Osteoblast (primary cell): ENCODE data around the gene SYNE1. TPM values are rescaled to one million over a fixed set of nuclear protein-coding genes. Genes with fewer than 3 reads are reported as not detected.
A peak's percentile ranks its signal among the peaks of the same experiment; 100 is the strongest.
"Not testable (repeated sequence)": the region's sequence is repeated elsewhere in the genome, so short reads cannot be mapped to it uniquely, and the experiment has no call there.

ENCODE experiments used
- DNase-seq: peaks from one replicate; pipeline ENCODE4 v3.0.0; 2011; ENCODE audit warnings: low spot score, mixed read lengths; ENCODE audit not compliant: insufficient read length; ENCODE audit errors: missing footprints
- H2AFZ ChIP-seq: 2 replicates; pipeline ENCODE4 v1.6.0; 2011; ENCODE audit warnings: mild to moderate bottlenecking, low read length
- H3K27ac ChIP-seq: 2 replicates; pipeline ENCODE4 v1.5.1; 2011; ENCODE audit warnings: mild to moderate bottlenecking, low read depth, low read length, moderate library complexity
- H3K27me3 ChIP-seq: 2 replicates; pipeline ENCODE4 v1.6.0; 2012; ENCODE audit warnings: mild to moderate bottlenecking, control low read depth, inconsistent platforms, low read length, moderate library complexity; ENCODE audit not compliant: insufficient read depth
- H3K36me3 ChIP-seq: 2 replicates; pipeline ENCODE4 v1.5.1; 2011; ENCODE audit warnings: mild to moderate bottlenecking, low read length, control low read depth, moderate library complexity; ENCODE audit not compliant: insufficient read depth
- H3K4me1 ChIP-seq: 2 replicates; pipeline ENCODE4 v1.5.1; 2011; ENCODE audit warnings: mild to moderate bottlenecking, low read length, control low read depth, moderate library complexity; ENCODE audit not compliant: insufficient read depth
- H3K4me2 ChIP-seq: 2 replicates; pipeline ENCODE4 v1.6.0; 2011; ENCODE audit warnings: mild to moderate bottlenecking, low read length; ENCODE audit not compliant: insufficient read depth
- H3K4me3 ChIP-seq: fragments of 200-600 bp; sonication (generic); 3 replicates; pipeline ENCODE4 v1.5.1; 2012; ENCODE audit warnings: mild to moderate bottlenecking, low read length, inconsistent platforms; ENCODE audit not compliant: insufficient read depth
- H3K79me2 ChIP-seq: 2 replicates; pipeline ENCODE4 v1.6.0; 2012; ENCODE audit warnings: mild to moderate bottlenecking, low read length, control low read depth, inconsistent platforms; ENCODE audit not compliant: insufficient read depth
- H3K9me3 ChIP-seq: 2 replicates; pipeline ENCODE4 v1.5.1; 2011; ENCODE audit warnings: low read depth, low read length, control low read depth
- H4K20me1 ChIP-seq: 2 replicates; pipeline ENCODE4 v1.6.0; 2012; ENCODE audit warnings: mild to moderate bottlenecking, low read length, control low read depth; ENCODE audit not compliant: insufficient read depth
- CTCF ChIP-seq: IDR thresholded peaks from 2 replicates; pipeline ENCODE4 v1.5.1; 2011; ENCODE audit warnings: mild to moderate bottlenecking, low read depth, low read length, moderate library complexity; ENCODE audit errors: extremely low read depth
- total RNA-seq: library from RNA; depleted of rRNA; stranded (reverse); fragments of >200 nt; gene quantifications from 2 replicates; pipeline ENCODE4 v1.2.3, GENCODE V29; 2012

The SYNE1 gene
- total RNA-seq, 1 donor, result 240 TPM

DNA sequence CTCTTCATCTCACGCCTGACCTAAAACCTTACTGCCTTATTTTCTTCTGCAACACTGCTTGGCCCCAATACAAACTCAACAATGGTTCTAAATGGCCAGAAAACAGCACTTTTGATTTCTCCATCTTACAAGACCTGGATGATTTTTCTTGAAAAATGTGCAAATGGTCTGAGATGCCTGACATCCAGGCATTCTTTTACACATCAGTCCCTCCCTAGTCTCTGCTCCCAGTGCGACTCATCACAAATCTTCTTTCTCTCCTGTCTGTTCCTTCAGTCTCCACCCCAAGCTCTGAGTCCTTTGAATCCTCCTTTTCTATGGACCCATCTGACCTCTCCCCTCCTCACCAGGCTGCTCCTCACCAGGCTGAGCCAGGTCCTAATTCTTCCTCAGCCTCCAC is 145.7 kb downstream of the SYNE1 start:
- not testable (repeated sequence) for H4K20me1 ChIP-seq, H3K4me2 ChIP-seq, H2AFZ ChIP-seq, H3K4me3 ChIP-seq, H3K9me3 ChIP-seq, H3K36me3 ChIP-seq, DNase-seq, H3K79me2 ChIP-seq, H3K27me3 ChIP-seq
- H3K27ac ChIP-seq, result peak overlapping the region; percentile 20
- H3K4me1 ChIP-seq, result peaks cover 11% of the 10 kb centered on the region

DNA sequence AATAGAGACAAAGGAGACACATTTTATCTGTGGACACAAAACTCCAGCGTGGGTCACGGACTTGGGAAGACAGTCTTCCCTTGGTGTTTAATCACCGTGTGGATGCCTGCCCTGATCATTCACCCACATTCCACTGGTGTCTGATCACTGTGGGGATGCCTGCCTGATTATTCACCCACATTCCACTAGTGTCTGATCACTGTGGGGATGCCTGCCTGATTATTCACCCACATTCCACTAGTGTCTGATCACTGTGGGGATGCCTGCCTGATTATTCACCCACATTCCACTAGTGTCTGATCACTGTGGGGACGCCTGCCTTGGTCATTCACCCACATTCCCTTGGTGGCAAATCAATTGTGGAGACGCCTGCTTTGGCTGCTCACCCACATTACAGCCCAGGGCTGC is 146.2 kb downstream of the SYNE1 start:
- not testable (repeated sequence) for H3K4me2 ChIP-seq, H3K4me3 ChIP-seq, H3K36me3 ChIP-seq, H2AFZ ChIP-seq, H3K79me2 ChIP-seq, H4K20me1 ChIP-seq, H3K9me3 ChIP-seq, H3K27me3 ChIP-seq, DNase-seq
- Histone ChIP-seq H3K4me1 (peaks cover 11% of the 10 kb centered on the region), H3K27ac (peak overlapping the region; percentile 76)

- DNase-seq, result no peak
- no peak for TF ChIP-seq CTCF
- no peak overlapping the region for H3K4me2 ChIP-seq
These were observed 152.4 kb downstream of the SYNE1 start for GRCh38 chr6:152484806-152485205.

GRCh38 chr6:152482289-152482688 is 154.9 kb downstream of the SYNE1 start:
- Histone ChIP-seq H3K27ac (no peak overlapping the region), H3K4me3 (no peak overlapping the region), H3K4me1 (no peaks in the 10 kb centered on the region), H3K9me3 (no peaks in the 10 kb centered on the region), H3K36me3 (no peaks in the 10 kb centered on the region), H4K20me1 (no peaks in the 10 kb centered on the region), H3K4me2 (no peak overlapping the region), H2AFZ (no peak overlapping the region), H3K79me2 (no peaks in the 10 kb centered on the region), H3K27me3 (no peaks in the 10 kb centered on the region)
- DNase-seq, result peak; percentile 59
- TF ChIP-seq CTCF, result no peak

More at GRCh38 chr6:152484806-152485205, 152.4 kb downstream of the SYNE1 start:
- H3K4me3 ChIP-seq, result no peak overlapping the region
- no peaks in the 10 kb centered on the region for H3K27me3 ChIP-seq
- no peaks in the 10 kb centered on the region for H3K9me3 ChIP-seq
- no peaks in the 10 kb centered on the region for H3K4me1 ChIP-seq
- H3K36me3 ChIP-seq, result no peaks in the 10 kb centered on the region
- peak overlapping the region; percentile 24 for H2AFZ ChIP-seq
- no peak overlapping the region for H3K27ac ChIP-seq
- no peaks in the 10 kb centered on the region for H3K79me2 ChIP-seq
- no peaks in the 10 kb centered on the region for H4K20me1 ChIP-seq

GRCh38 chr6:152478377-152479010 is 158.7 kb downstream of the SYNE1 start:
- TF ChIP-seq CTCF, result no peak
- no peaks in the 10 kb centered on the region for H3K36me3 ChIP-seq

More at GRCh38 chr6:152478377-152479010, 158.7 kb downstream of the SYNE1 start:
- Histone ChIP-seq H3K4me3 (no peak overlapping the region), H4K20me1 (no peaks in the 10 kb centered on the region), H3K79me2 (no peaks in the 10 kb centered on the region), H3K4me2 (no peak overlapping the region), H3K27ac (no peak overlapping the region), H3K4me1 (no peaks in the 10 kb centered on the region), H2AFZ (no peak overlapping the region), H3K9me3 (no peaks in the 10 kb centered on the region), H3K27me3 (no peaks in the 10 kb centered on the region)
- DNase-seq, result no peak
